IMR-90 (cell line): ENCODE measurements around the gene FSTL3. TPM values are rescaled to one million over a fixed set of nuclear protein-coding genes. Genes with fewer than 3 reads are reported as not detected.

Experiments
- ATAC-seq: fragments of 200-7000 bp; cut with Tn5 transposase; 2 replicates; pipeline ENCODE4 v1.9.1; 2020; ENCODE audit warnings: low read depth, mild to moderate bottlenecking, moderate library complexity
- BruUV-seq: library from RNA; stranded (reverse); fragments of 400-500 nt; replicated peaks from 2 replicates; lab custom pipeline; 2021; lab: Mats Ljungman, UMichigan
- CTCF ChIA-PET: fragments of 300-600 bp; formaldehyde crosslinking; extraction: SDS; loops from one replicate; lab custom pipeline; 2021; ENCODE audit warnings: antibody characterized with exemption; lab: Yijun Ruan, JAX
- POLR2A ChIA-PET: fragments of 300-600 bp; sonication (Branson Sonifier 250); formaldehyde crosslinking; loops from one replicate; lab custom pipeline; 2022; ENCODE audit warnings: antibody characterized with exemption; ENCODE audit not compliant: unreplicated experiment; lab: Charles Lee
- DNase-seq: peaks from one replicate; pipeline ENCODE4 v3.0.0; 2013
- H2AFZ ChIP-seq: replicated peaks from 2 replicates; pipeline ENCODE3; 2013; ENCODE audit warnings: low read length, mild to moderate bottlenecking; ENCODE audit not compliant: poor library complexity
- H2AK5ac ChIP-seq: 2 replicates; pipeline ENCODE4 v1.6.1; 2013; ENCODE audit warnings: low read depth, low read length, inconsistent platforms
- H2AK9ac ChIP-seq: replicated peaks from 2 replicates; pipeline ENCODE3; 2013; ENCODE audit warnings: mild to moderate bottlenecking, low read depth, low read length, moderate library complexity; ENCODE audit not compliant: poor library complexity
- H2BK120ac ChIP-seq: 2 replicates; pipeline ENCODE4 v1.6.1; 2013; ENCODE audit warnings: low read depth, low read length, inconsistent platforms
- H2BK15ac ChIP-seq: 3 replicates; pipeline ENCODE4 v1.6.1; 2013; ENCODE audit warnings: low read depth, low read length, inconsistent platforms
- H2BK20ac ChIP-seq: 2 replicates; pipeline ENCODE4 v1.6.1; 2013; ENCODE audit warnings: low read depth, mild to moderate bottlenecking, inconsistent platforms, low read length, moderate library complexity
- H2BK5ac ChIP-seq: 2 replicates; pipeline ENCODE4 v1.6.1; 2013; ENCODE audit warnings: mild to moderate bottlenecking, low read depth, low read length, inconsistent platforms; ENCODE audit not compliant: poor library complexity, severe bottlenecking
- H3K14ac ChIP-seq: replicated peaks from 2 replicates; pipeline ENCODE4 v1.6.1; 2013; ENCODE audit warnings: low read depth, low read length, inconsistent platforms
- H3K18ac ChIP-seq: 2 replicates; pipeline ENCODE4 v1.6.1; 2013; ENCODE audit warnings: low read depth, low read length, control low read depth
- H3K23ac ChIP-seq: 2 replicates; pipeline ENCODE4 v1.6.1; 2013; ENCODE audit warnings: low read depth, low read length, inconsistent platforms
- H3K27ac ChIP-seq: 2 replicates; pipeline ENCODE4 v1.5.1; 2013; ENCODE audit warnings: mild to moderate bottlenecking, control low read depth, low read length; ENCODE audit not compliant: insufficient read depth
- H3K27me3 ChIP-seq: 2 replicates; pipeline ENCODE4 v1.6.1; 2013; ENCODE audit warnings: low read length; ENCODE audit not compliant: control insufficient read depth, insufficient read depth
- H3K36me3 ChIP-seq: 2 replicates; pipeline ENCODE4 v1.6.1; 2013; ENCODE audit warnings: low read length, mixed read lengths; ENCODE audit not compliant: control insufficient read depth, insufficient read depth
- H3K4ac ChIP-seq: 2 replicates; pipeline ENCODE4 v1.6.1; 2013; ENCODE audit warnings: low read depth, low read length, inconsistent platforms
- H3K4me1 ChIP-seq: 2 replicates; pipeline ENCODE4 v1.6.1; 2013; ENCODE audit warnings: low read length, mixed read lengths; ENCODE audit not compliant: control insufficient read depth, insufficient read depth
- H3K4me2 ChIP-seq: 2 replicates; pipeline ENCODE4 v1.6.1; 2013; ENCODE audit warnings: low read depth, mild to moderate bottlenecking, control low read depth, low read length, moderate library complexity
- H3K4me3 ChIP-seq: 2 replicates; pipeline ENCODE4 v1.5.1; 2013; ENCODE audit warnings: low read depth, mild to moderate bottlenecking, control low read depth, low read length, moderate library complexity; ENCODE audit not compliant: insufficient read depth
- H3K56ac ChIP-seq: 2 replicates; pipeline ENCODE4 v1.6.1; 2013; ENCODE audit warnings: low read length, inconsistent platforms; ENCODE audit not compliant: insufficient read depth; ENCODE audit errors: extremely low read depth
- H3K79me1 ChIP-seq, 2 experiments: 2 replicates each; pipeline ENCODE4 v1.6.1; 2013; ENCODE audit warnings: low read length in 2 of 2, inconsistent platforms in 1 of 2, low read depth in 1 of 2
- H3K9ac ChIP-seq: 2 replicates; pipeline ENCODE4 v1.6.1; 2013; ENCODE audit warnings: low read depth, low read length, control low read depth
- H3K9me1 ChIP-seq: 2 replicates; pipeline ENCODE4 v1.6.1; 2013; ENCODE audit warnings: low read length, inconsistent platforms; ENCODE audit not compliant: insufficient read depth
- H3K9me3 ChIP-seq: 2 replicates; pipeline ENCODE4 v1.6.1; 2013; ENCODE audit warnings: low read length; ENCODE audit not compliant: control insufficient read depth, insufficient read depth
- H4K20me1 ChIP-seq: 2 replicates; pipeline ENCODE4 v1.6.1; 2013; ENCODE audit warnings: low read length, inconsistent platforms; ENCODE audit not compliant: insufficient read depth
- H4K5ac ChIP-seq: 2 replicates; pipeline ENCODE4 v1.6.1; 2013; ENCODE audit warnings: mild to moderate bottlenecking, low read depth, low read length, control low read depth
- H4K8ac ChIP-seq, 2 experiments: 2 replicates each; pipeline ENCODE4 v1.6.1; 2013; ENCODE audit warnings: low read depth in 2 of 2, low read length in 2 of 2, control low read depth in 1 of 2, inconsistent platforms in 1 of 2
- H4K91ac ChIP-seq: 2 replicates; pipeline ENCODE4 v1.6.1; 2013; ENCODE audit warnings: low read depth, low read length, inconsistent platforms; ENCODE audit not compliant: insufficient read depth
- MXI1 ChIP-seq: IDR thresholded peaks from 2 replicates; pipeline ENCODE4 v1.6.1; 2012; ENCODE audit warnings: low read depth, mild to moderate bottlenecking, low read length, moderate library complexity, borderline replicate concordance
- RAD21 ChIP-seq: IDR thresholded peaks from 2 replicates; pipeline ENCODE4 v1.6.1; 2012; ENCODE audit warnings: low read length, improper control_type of control experiment
- WGBS, 2 experiments: methylation state at CpG; one replicate each; pipeline versions ENCODE4 v1.1.5 to v1.1.7; 2013; ENCODE audit warnings: missing lambda C conversion rate in 2 of 2; ENCODE audit not compliant: insufficient read length in 1 of 2; ENCODE audit errors: extremely low coverage in 2 of 2; 5-methylcytosine and 5-hydroxymethylcytosine counted together
- dilution Hi-C: fragments of 300-500 bp; cut with HindIII; formaldehyde crosslinking; loops from one replicate; pipeline ENCODE4 v1.14.3; 2018; ENCODE audit warnings: low sequenced_read_pairs; ENCODE audit not compliant: unreplicated experiment
- in situ Hi-C: fragments of 300-500 bp; cut with MboI; formaldehyde crosslinking; loops from 3 replicates; pipeline ENCODE4 v1.14.3; 2019; ENCODE audit warnings: low sequenced_read_pairs, inconsistent platforms, mixed read lengths
- intact Hi-C: fragments of 100-400 bp; cut with micrococcal nuclease; formaldehyde crosslinking; loops from 2 replicates; pipeline ENCODE4 v1.10.0; 2022
- polyA plus RNA-seq, 3 experiments: library from polyadenylated mRNA; depleted of rRNA; stranded (reverse); fragments of >200 nt; gene quantifications; 2 replicates each; pipeline ENCODE4 v1.2.3, GENCODE V29; 2012; ENCODE audit warnings: low replicate concordance in 1 of 3
- total RNA-seq: library from RNA; depleted of rRNA; stranded (reverse); fragments of >200 nt; gene quantifications from 2 replicates; pipeline ENCODE4 v1.2.3, GENCODE V29; 2012
- TF ChIP-seq, protein P1 (sequence below): fragments of 150-350 bp; IDR thresholded peaks from 2 replicates; pipeline ENCODE4 v1.6.1; 2017; ENCODE audit warnings: mild to moderate bottlenecking, antibody characterized with exemption, low read length, low read depth

The FSTL3 gene
- total and polyA plus RNA-seq, 2 of the 4 experiments (the other 2 are of a cell fraction) = 32.3 to 76.9 TPM

GRCh38 chr19:718251-718951 lies 42.2 kb downstream of the FSTL3 start:
- peaks cover 3% of the 10 kb centered on the region for H4K20me1 ChIP-seq
- no TSS peak for BruUV-seq
- no peak overlapping the region for H3K56ac ChIP-seq
- H4K91ac ChIP-seq = no peak overlapping the region
- H2BK20ac ChIP-seq = no peak overlapping the region
- dilution Hi-C loops (no loop called here), intact Hi-C loops (no loop called here), in situ Hi-C loops (no loop called here)
- H2BK5ac ChIP-seq = no peak overlapping the region
- no peak overlapping the region for H2BK15ac ChIP-seq
- no peak overlapping the region for H4K8ac ChIP-seq
- no peak overlapping the region for H2BK120ac ChIP-seq
- no peak overlapping the region for H4K5ac ChIP-seq
- ATAC-seq = no peak
- no peak overlapping the region for H3K9ac ChIP-seq
- H3K36me3 ChIP-seq = peaks cover 8% of the 10 kb centered on the region; the same call in 1 of the 2 replicates
- 96% methylated on average over 3 of the region's 23 CpGs; no CpG with 5 or more reads in 1 of the 2 experiments for WGBS, 2 experiments
- H2AK5ac ChIP-seq = no peak overlapping the region
- no peak overlapping the region for H2AFZ ChIP-seq
- peaks cover 7% of the 10 kb centered on the region for H3K9me3 ChIP-seq
- no peaks in the 10 kb centered on the region; a peak in 1 of 4 replicates for H3K79me1 ChIP-seq
- TF ChIP-seq RAD21 (no peak), MXI1 (no peak)
- TF ChIP-seq, protein P1, sequence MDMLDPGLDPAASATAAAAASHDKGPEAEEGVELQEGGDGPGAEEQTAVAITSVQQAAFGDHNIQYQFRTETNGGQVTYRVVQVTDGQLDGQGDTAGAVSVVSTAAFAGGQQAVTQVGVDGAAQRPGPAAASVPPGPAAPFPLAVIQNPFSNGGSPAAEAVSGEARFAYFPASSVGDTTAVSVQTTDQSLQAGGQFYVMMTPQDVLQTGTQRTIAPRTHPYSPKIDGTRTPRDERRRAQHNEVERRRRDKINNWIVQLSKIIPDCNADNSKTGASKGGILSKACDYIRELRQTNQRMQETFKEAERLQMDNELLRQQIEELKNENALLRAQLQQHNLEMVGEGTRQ = no peak
- H2AK9ac ChIP-seq = no peak overlapping the region
- H3K27me3 ChIP-seq = peaks cover 2% of the 10 kb centered on the region; the same call in 1 of the 2 replicates
- H3K4me2 ChIP-seq = no peak overlapping the region
- no peaks in the 10 kb centered on the region for H3K9me1 ChIP-seq
- H3K4me1 ChIP-seq = peaks cover 4% of the 10 kb centered on the region; the same call in 1 of the 2 replicates
- ChIA-PET POLR2A (no interaction called here), CTCF (no interaction called here)
- no peak overlapping the region for H3K23ac ChIP-seq
- no peak overlapping the region for H3K27ac ChIP-seq
- H3K4me3 ChIP-seq = no peak overlapping the region
- no peak overlapping the region for H3K14ac ChIP-seq
- no peak overlapping the region for H3K4ac ChIP-seq
- H3K18ac ChIP-seq = no peak overlapping the region
- no peak for DNase-seq
